GM19099 (cell line): Measurements from ENCODE around the gene CCDC86.

ENCODE experiments used
- POLR2A ChIP-seq: IDR thresholded peaks from 3 replicates; pipeline ENCODE4 v1.6.1; 2011; ENCODE audit warnings: low read depth; ENCODE audit not compliant: insufficient read length; ENCODE audit errors: extremely low read depth

Gene CCDC86

DNA sequence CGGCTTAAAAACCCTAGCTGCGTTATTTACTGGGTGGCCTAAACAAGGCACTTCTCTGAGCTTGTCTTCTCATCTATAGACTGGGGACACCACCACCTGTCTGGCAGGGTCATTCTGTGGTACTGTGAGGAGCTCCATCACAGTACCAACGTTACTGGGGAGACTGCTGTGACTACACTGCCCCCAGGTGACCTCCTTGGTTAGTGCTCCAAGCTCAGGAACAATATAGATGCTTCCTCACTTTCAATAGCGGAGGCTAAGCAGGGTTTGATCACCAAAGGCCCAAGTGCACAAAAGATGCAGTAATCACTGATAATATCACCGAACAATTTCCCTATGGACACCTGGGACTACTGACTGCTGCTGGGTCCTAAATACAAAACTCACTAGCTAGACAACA, 45.6 kb downstream of the CCDC86 start:
- TF ChIP-seq POLR2A = no peak

DNA sequence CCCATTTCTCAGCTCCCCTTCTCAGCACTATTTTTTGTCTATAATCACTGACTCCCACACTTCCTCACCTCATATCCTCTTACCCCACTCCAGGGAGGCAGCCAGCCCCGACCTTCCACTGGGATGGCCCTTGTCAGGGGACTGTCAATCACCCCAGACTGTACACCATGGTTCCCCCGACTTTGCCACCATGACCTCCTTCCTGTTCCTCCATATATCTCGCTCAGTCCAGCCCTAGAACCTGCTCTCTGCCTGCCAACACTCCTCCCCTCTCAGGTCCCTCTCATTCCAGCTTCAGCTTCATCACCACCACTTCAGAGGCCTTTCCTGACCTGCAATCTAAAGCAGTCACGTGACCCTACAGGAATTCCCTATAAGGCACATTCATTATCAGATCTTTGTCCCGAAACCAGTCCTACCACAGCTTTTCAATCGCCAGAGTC, 48.0 kb downstream of the CCDC86 start:
- TF ChIP-seq POLR2A = no peak

DNA sequence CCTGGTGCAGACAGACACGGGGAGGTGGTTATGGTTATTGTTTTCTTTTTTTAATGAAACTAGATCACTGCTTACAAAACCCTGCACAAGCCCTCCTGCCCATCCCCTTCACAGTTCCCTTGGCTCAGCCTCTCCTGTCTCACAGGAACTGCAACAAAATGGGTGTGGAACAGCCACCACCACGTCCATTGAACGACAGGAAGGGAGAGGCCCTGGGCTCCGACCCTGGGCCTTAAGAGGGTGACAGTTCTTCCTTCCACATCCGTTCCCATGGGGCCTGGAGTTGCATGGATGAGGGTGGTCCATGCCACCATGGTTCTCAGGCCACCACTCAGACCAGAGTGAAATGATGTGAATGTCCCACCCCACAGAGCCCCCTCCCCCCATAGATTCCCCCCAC, 48.8 kb downstream of the CCDC86 start:
- no peak for TF ChIP-seq POLR2A

DNA sequence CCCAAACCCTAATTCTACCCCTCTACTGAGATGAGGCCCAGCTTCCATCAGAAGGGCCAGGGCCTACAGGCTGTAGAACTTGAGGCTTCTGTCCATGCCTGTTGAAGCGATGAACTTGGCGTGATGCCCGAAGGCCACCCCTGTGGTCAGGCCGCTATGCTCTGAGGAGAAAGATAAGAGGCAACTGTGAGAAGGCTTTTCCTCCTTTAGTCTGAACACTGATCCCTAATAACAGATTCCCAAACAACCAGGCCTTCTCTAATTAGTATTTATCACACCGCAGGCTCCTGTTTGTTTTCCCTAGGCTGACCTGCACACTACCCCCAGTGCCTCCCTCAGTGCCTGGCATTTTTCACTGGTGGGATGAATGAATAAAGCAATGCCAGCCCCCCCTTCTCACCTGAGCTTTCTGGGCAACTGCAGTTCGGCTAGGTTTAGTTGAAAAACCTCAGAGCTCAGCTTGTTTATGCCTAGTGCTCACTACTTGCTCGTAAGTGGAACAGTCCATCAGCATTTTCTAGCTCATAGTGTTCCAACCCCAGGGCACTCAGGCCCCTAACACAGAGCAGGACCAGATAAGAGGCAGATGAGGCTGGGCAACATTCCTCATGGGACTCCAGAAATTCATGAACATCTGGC, 49.3 kb downstream of the CCDC86 start:
- TF ChIP-seq POLR2A = no peak

DNA sequence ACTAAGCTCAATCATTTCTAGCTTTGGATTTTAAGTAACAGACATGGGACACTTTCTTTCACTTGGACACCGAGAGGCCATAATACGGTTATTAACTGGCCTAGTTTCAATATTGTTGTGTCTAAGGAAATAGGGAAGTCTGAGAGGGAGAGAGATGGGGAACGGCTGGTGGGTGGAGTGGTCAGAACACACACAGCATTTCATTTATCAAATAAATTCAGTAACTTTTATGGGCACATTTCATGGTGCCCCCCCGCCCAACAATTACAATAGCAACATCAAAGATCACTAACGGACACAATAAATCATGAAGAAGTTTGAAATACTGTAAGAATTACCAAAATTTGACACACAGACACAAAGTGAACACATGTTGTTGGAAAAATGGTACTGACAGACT, 53.8 kb downstream of the CCDC86 start:
- no peak for TF ChIP-seq POLR2A

DNA sequence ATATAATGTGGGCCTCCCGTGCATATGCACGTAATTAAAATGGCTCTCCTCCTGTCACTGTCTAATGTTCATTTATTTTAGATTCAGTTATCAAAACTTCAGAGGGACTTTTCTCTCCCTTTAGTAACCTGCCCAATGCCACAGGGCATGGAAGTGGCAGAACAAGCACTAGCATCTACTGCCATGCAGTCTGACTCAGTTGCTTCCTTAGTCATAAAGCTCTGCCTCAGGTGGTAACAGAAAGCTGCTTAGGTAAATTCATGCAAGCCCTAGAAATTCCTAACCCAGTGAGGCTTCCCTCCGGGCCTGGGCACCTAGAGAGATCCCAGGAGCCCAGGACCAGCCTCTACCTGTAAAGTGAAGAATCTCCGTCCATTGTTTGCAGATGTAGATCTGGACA, 55.6 kb downstream of the CCDC86 start:
- no peak for TF ChIP-seq POLR2A

DNA sequence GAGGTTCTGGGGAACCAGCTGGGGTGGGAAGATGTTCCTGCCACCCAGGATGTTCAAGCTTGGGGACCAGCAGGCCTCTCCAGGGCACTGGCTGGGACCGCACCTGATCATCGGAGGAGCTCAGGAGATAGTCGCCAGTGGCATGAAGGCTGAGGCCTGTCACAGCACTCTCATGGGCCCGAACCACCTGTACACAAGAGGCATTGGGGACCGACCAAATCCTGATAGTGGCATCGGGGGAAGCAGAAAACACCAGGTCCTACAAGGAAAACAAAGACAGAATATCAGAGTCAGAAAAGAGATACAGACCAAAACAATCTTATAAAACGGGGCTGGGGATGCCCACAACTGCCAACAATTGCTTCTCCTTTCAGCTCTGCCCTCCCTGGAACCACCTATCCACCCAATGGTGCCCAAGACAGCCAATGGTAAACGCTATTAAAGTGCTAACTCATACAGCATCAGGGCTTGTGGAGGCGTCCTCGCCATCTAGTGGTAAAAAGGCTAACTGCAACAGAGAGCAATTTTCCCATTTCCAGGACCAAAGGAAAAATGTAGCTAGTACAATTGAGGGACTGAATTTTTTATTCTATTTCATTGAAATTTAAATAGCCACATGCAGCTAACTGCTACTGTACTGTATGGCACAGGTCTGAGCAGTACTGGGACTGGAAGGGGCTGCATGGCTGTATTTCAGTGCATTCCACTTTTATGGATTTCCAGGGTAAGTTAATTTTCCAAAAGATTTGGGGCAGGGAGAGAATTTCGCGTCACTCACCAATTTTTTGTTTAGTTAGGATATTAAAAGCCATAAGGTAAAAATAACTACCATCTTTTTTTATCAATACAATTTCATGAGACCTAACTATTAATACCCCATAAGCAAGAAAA, 57.4 kb downstream of the CCDC86 start:
- no peak for TF ChIP-seq POLR2A

DNA sequence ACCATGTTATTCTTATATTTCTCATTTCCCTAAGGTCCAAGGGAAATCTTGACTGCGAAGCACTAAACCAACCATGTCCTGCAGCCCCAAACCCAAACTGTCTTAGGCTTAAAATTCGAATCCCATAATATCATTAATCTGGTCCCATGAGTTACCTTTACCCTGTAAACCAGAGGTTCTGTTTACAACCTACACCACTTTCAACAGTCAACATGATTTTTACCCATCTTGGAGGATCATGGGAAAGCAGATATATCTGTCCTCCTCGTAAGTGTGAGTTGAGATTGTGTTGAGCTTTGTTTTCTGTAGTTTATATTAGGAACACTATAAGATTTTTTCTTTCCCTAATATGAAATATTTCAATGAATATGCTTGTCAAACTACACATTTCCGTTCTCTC, 58.1 kb downstream of the CCDC86 start:
- TF ChIP-seq POLR2A = no peak
